Endothelial cell (in vitro differentiated cells): Measurements from ENCODE around the gene TRPM3. TPM values are rescaled to one million over a fixed set of nuclear protein-coding genes. Genes with fewer than 3 reads are reported as not detected.

Experiments
- DNase-seq: peaks from one replicate; pipeline ENCODE4 v3.0.0; 2021; ENCODE audit warnings: low spot score
- H3K27ac Mint-ChIP-seq: one replicate; pipeline ENCODE4 v1.8.0; 2021; ENCODE audit warnings: mixed read lengths, inconsistent platforms; ENCODE audit not compliant: unreplicated experiment
- H3K27me3 Mint-ChIP-seq: one replicate; pipeline ENCODE4 v1.8.0; 2021; ENCODE audit warnings: mild to moderate bottlenecking, moderate library complexity, mixed read lengths, inconsistent platforms; ENCODE audit not compliant: unreplicated experiment
- H3K36me3 Mint-ChIP-seq: one replicate; pipeline ENCODE4 v1.8.0; 2021; ENCODE audit warnings: mild to moderate bottlenecking, low read depth, mixed read lengths, inconsistent platforms; ENCODE audit not compliant: unreplicated experiment
- H3K4me1 Mint-ChIP-seq: one replicate; pipeline ENCODE4 v1.8.0; 2021; ENCODE audit warnings: mild to moderate bottlenecking, mixed read lengths, inconsistent platforms; ENCODE audit not compliant: unreplicated experiment
- H3K4me3 Mint-ChIP-seq: one replicate; pipeline ENCODE4 v1.8.0; 2021; ENCODE audit warnings: mild to moderate bottlenecking, mixed read lengths, inconsistent platforms; ENCODE audit not compliant: unreplicated experiment
- H3K9me3 Mint-ChIP-seq: one replicate; pipeline ENCODE4 v1.8.0; 2021; ENCODE audit warnings: mixed read lengths, inconsistent platforms; ENCODE audit not compliant: unreplicated experiment
- CTCF ChIP-seq: fragments of 200-600 bp; sonication (generic); IDR thresholded peaks from one replicate; pipeline ENCODE4 v1.5.0; 2021; ENCODE audit warnings: antibody characterized with exemption; ENCODE audit not compliant: unreplicated experiment
- total RNA-seq: library from RNA; stranded (reverse); fragmentation: NEBNext Ultra II Directional; extraction: Animal tissue kit (Norgen Biotek cat#: 25700); gene quantifications from one replicate; pipeline ENCODE4 v1.2.1, GENCODE V29; 2021; ENCODE audit not compliant: unreplicated experiment

TRPM3 gene
- total RNA-seq, 1 donor from 2014 or later: 0.54 TPM

- H3K9me3 Mint-ChIP-seq: no peaks in the 10 kb centered on the region
- H3K4me1 Mint-ChIP-seq: peaks cover 5% of the 10 kb centered on the region
- H3K4me3 Mint-ChIP-seq: no peak overlapping the region
- H3K27ac Mint-ChIP-seq: no peak overlapping the region
- no peaks in the 10 kb centered on the region for H3K36me3 Mint-ChIP-seq
- peaks cover 6% of the 10 kb centered on the region for H3K27me3 Mint-ChIP-seq
- TF ChIP-seq CTCF: no peak
- DNase-seq: no peak
Measured at GRCh38 chr9:70615464-70616138, 505.8 kb downstream of the TRPM3 start.

GRCh38 chr9:70614786-70615463 lies 506.5 kb downstream of the TRPM3 start:
- peaks cover 5% of the 10 kb centered on the region for H3K4me1 Mint-ChIP-seq
- no peak for TF ChIP-seq CTCF
- no peak for DNase-seq
- no peaks in the 10 kb centered on the region for H3K9me3 Mint-ChIP-seq
- no peak overlapping the region for H3K27ac Mint-ChIP-seq
- no peak overlapping the region for H3K4me3 Mint-ChIP-seq
- peaks cover 6% of the 10 kb centered on the region for H3K27me3 Mint-ChIP-seq
- no peaks in the 10 kb centered on the region for H3K36me3 Mint-ChIP-seq

- H3K27ac Mint-ChIP-seq: no peak overlapping the region
- TF ChIP-seq CTCF: no peak
- H3K36me3 Mint-ChIP-seq: no peaks in the 10 kb centered on the region
- no peak for DNase-seq
- H3K4me3 Mint-ChIP-seq: no peak overlapping the region
- peaks cover 5% of the 10 kb centered on the region for H3K4me1 Mint-ChIP-seq
- no peaks in the 10 kb centered on the region for H3K9me3 Mint-ChIP-seq
- H3K27me3 Mint-ChIP-seq: peaks cover 6% of the 10 kb centered on the region
Measured at GRCh38 chr9:70613024-70613768, 508.2 kb downstream of the TRPM3 start.

GRCh38 chr9:70610287-70610644 lies 511.2 kb downstream of the TRPM3 start:
- no peak for TF ChIP-seq CTCF
- H3K27ac Mint-ChIP-seq: no peak overlapping the region
- no peak overlapping the region for H3K4me3 Mint-ChIP-seq
- H3K4me1 Mint-ChIP-seq: no peaks in the 10 kb centered on the region
- H3K9me3 Mint-ChIP-seq: no peaks in the 10 kb centered on the region
- DNase-seq: no peak
- peaks cover 6% of the 10 kb centered on the region for H3K27me3 Mint-ChIP-seq
- no peaks in the 10 kb centered on the region for H3K36me3 Mint-ChIP-seq
